Left lung (tissue), 10 donors: ENCODE measurements around the gene RIPOR1. TPM values are rescaled to one million over a fixed set of nuclear protein-coding genes. Genes with fewer than 3 reads are reported as not detected.

Experiments used
- ATAC-seq: fragments of 200-7000 bp; cut with Tn5 transposase; one replicate; pipeline ENCODE4 v1.9.1; 2020; ENCODE audit warnings: moderate library complexity
- DNase-seq, 4 donors: peaks; one replicate each; pipeline ENCODE4 v3.0.0-alpha.2; 2013 to 2020
- H3K27ac ChIP-seq, 2 donors: fragments of 200-600 bp; sonication (generic) in 1 of 2; one replicate each; pipeline versions ENCODE4 v1.5.0 to v1.8.0; 2020 to 2021
- H3K27me3 ChIP-seq, 2 donors: fragments of 200-600 bp; sonication (generic) in 1 of 2; one replicate each; pipeline versions ENCODE4 v1.5.0 to v1.8.0; 2020 to 2021
- H3K36me3 ChIP-seq, 2 donors: fragments of 200-600 bp; sonication (generic) in 1 of 2; one replicate each; pipeline versions ENCODE4 v1.5.0 to v1.8.0; 2020 to 2021
- H3K4me1 ChIP-seq, 2 donors: fragments of 200-600 bp; one replicate each; pipeline ENCODE4 v1.8.0; 2021
- H3K4me3 ChIP-seq, 2 donors: fragments of 200-600 bp; sonication (generic) in 1 of 2; one replicate each; pipeline versions ENCODE4 v1.5.0 to v1.8.0; 2020 to 2021; ENCODE audit warnings: mild to moderate bottlenecking in 1 of 2
- H3K9me3 ChIP-seq, 2 donors: fragments of 200-600 bp; sonication (generic) in 1 of 2; one replicate each; pipeline versions ENCODE4 v1.5.0 to v1.8.0; 2020 to 2021
- intact Hi-C, 2 donors: fragments of 100-400 bp; cut with DNase I; formaldehyde crosslinking; loops; one replicate each; pipeline versions ENCODE4 v1.11.2 to v1.14.2; 2022
- polyA plus RNA-seq, 6 donors: library from polyadenylated mRNA; unstranded; fragments of 120-200 nt; gene quantifications; one replicate each; pipeline ENCODE4 v1.2.1, GENCODE V29; 2013; ENCODE audit not compliant: insufficient read length in 6 of 6
- total RNA-seq, 2 donors: library from RNA; stranded (reverse); fragmentation: NEBNext Ultra II Directional; extraction: Animal tissue kit (Norgen Biotek cat#: 25700); gene quantifications; one replicate each; pipeline ENCODE4 v1.2.1, GENCODE V29; 2021
- TF ChIP-seq, protein P1 (sequence below), 2 donors: fragments of 200-600 bp; sonication (generic) in 1 of 2; IDR thresholded peaks; one replicate each; pipeline versions ENCODE4 v1.5.0 to v1.8.0; 2021; ENCODE audit warnings: antibody characterized with exemption in 2 of 2
- donor health status: DM: no; HTN: yes; CAD: no.
- donor health status: DM: no; HTN: no; CAD: no.

The RIPOR1 gene
- total and polyA plus RNA-seq, 8 donors = 52.8 to 123 (median 65.7) TPM

GRCh38 chr16:67539691-67540635, 11.3 kb downstream of the RIPOR1 start:
- Histone ChIP-seq H3K9me3 (no peaks in the 10 kb centered on the region), H3K4me3 (peak overlapping the region in 1 of 2 donors; percentile 78), H3K27ac (peak overlapping the region in 1 of 2 donors; percentile 89), H3K36me3 (peaks cover 0 to 65% of the 10 kb centered on the region in 2 donors), H3K4me1 (peaks cover 0 to 90% of the 10 kb centered on the region in 2 donors), H3K27me3 (peaks cover 0 to 13% of the 10 kb centered on the region in 2 donors)
- DNase-seq (no peak), ATAC-seq (no peak)
- TF ChIP-seq, protein P1, sequence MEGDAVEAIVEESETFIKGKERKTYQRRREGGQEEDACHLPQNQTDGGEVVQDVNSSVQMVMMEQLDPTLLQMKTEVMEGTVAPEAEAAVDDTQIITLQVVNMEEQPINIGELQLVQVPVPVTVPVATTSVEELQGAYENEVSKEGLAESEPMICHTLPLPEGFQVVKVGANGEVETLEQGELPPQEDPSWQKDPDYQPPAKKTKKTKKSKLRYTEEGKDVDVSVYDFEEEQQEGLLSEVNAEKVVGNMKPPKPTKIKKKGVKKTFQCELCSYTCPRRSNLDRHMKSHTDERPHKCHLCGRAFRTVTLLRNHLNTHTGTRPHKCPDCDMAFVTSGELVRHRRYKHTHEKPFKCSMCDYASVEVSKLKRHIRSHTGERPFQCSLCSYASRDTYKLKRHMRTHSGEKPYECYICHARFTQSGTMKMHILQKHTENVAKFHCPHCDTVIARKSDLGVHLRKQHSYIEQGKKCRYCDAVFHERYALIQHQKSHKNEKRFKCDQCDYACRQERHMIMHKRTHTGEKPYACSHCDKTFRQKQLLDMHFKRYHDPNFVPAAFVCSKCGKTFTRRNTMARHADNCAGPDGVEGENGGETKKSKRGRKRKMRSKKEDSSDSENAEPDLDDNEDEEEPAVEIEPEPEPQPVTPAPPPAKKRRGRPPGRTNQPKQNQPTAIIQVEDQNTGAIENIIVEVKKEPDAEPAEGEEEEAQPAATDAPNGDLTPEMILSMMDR (IDR thresholded peaks at IDR 0.05) = no peak
- intact Hi-C loops = loop anchor here (10.0 kb wide), 2 partner anchors 105 to 115 kb away; partner anchors contain the start of gene CARMIL2 (in 1 of the 2)

DNA sequence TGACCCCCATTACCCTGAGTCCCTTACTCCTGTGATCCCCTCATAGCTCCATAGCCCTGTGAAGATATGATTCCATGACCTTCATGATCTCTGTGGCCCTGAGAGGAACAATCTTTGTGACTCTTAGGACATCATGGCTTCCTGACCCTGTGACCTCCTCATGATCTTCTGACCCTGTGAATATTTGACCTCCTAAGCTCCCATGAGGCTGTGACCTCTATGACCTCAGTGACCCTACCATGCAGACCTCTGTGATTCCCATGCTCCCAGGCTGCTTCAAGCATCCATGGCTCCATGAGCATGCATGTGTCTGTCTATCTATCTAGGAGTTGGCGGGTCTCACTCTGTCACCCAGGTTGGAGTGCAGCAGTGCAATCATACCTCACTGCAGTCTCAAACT, 12.1 kb downstream of the RIPOR1 start:
- no peak overlapping the region for H3K27ac ChIP-seq
- peaks cover 0 to 73% of the 10 kb centered on the region in 2 donors for H3K36me3 ChIP-seq
- peaks cover 0 to 84% of the 10 kb centered on the region in 2 donors for H3K4me1 ChIP-seq
- no peak for DNase-seq
- TF ChIP-seq, protein P1 (IDR thresholded peaks at IDR 0.05) = no peak
- no peak for ATAC-seq
- peaks cover 0 to 13% of the 10 kb centered on the region in 2 donors for H3K27me3 ChIP-seq
- H3K4me3 ChIP-seq = no peak overlapping the region
- intact Hi-C loops = loop anchor here (10.0 kb wide), 2 partner anchors 104 to 114 kb away; partner anchors contain the start of gene CARMIL2 (in 1 of the 2)
- no peaks in the 10 kb centered on the region for H3K9me3 ChIP-seq

DNA sequence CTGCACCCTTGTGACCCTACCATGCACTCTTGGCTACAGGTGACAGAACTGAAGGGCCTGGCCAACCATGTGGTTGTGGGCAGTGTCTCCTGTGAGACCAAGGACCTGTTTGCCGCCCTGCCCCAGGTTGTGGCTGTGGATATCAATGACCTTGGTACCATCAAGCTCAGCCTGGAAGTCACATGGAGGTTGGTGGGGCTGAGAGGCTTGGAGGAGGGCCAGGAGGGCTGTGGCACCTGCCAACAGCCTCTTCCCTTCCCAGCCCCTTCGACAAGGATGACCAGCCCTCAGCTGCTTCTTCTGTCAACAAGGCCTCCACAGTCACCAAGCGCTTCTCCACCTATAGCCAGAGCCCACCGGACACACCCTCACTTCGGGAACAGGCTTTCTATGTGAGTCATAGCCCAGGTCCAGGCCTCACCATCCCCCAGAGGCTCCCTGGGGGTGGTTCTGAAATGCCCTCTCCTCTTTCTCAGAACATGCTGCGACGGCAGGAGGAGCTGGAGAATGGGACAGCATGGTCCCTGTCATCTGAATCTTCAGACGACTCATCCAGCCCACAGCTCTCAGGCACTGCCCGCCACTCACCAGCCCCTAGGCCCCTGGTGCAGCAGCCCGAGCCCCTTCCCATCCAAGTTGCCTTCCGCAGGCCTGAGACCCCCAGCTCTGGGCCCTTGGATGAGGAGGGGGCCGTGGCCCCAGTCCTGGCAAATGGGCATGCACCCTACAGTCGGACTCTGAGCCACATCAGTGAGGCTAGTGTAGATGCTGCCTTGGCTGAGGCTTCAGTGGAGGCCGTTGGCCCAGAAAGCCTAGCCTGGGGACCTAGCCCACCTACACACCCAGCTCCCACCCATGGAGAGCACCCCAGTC, 13.0 kb downstream of the RIPOR1 start:
- peaks cover 0 to 13% of the 10 kb centered on the region in 2 donors for H3K27me3 ChIP-seq
- peak overlapping the region in 1 of 2 donors; percentile 13 for H3K27ac ChIP-seq
- H3K9me3 ChIP-seq = no peaks in the 10 kb centered on the region
- H3K36me3 ChIP-seq = peaks cover 0 to 82% of the 10 kb centered on the region in 2 donors
- intact Hi-C loops = loop anchor here (10.0 kb wide), 2 partner anchors 103 to 113 kb away; partner anchors contain the start of gene CARMIL2 (in 1 of the 2)
- no peak overlapping the region for H3K4me3 ChIP-seq
- ATAC-seq = no peak
- TF ChIP-seq, protein P1 (IDR thresholded peaks at IDR 0.05) = no peak
- DNase-seq = no peak
- H3K4me1 ChIP-seq = peaks cover 1 to 83% of the 10 kb centered on the region in 2 donors

- TF ChIP-seq, protein P1 (IDR thresholded peaks at IDR 0.05) = no peak
- no peak overlapping the region for H3K27ac ChIP-seq
- intact Hi-C loops = loop anchor here (10.0 kb wide), 2 partner anchors 102 to 112 kb away; partner anchors contain the start of gene CARMIL2 (in 1 of the 2)
- no peak overlapping the region for H3K4me3 ChIP-seq
- peaks cover 0 to 90% of the 10 kb centered on the region in 2 donors for H3K36me3 ChIP-seq
- peaks cover 4 to 83% of the 10 kb centered on the region in 2 donors for H3K4me1 ChIP-seq
- H3K9me3 ChIP-seq = no peaks in the 10 kb centered on the region
- no peak for DNase-seq
- ATAC-seq = no peak
- H3K27me3 ChIP-seq = peaks cover 0 to 9% of the 10 kb centered on the region in 2 donors
Observed at GRCh38 chr16:67542464-67542863, 13.8 kb downstream of the RIPOR1 start.
